ENCODE results near the gene HNRNPR.
A peak's percentile ranks its signal among the peaks of the same experiment; 100 is the strongest.
"Not testable (repeated sequence)": the region's sequence is repeated elsewhere in the genome, so short reads cannot be mapped to it uniquely, and the experiment has no call there.

HNRNPR gene

DNA sequence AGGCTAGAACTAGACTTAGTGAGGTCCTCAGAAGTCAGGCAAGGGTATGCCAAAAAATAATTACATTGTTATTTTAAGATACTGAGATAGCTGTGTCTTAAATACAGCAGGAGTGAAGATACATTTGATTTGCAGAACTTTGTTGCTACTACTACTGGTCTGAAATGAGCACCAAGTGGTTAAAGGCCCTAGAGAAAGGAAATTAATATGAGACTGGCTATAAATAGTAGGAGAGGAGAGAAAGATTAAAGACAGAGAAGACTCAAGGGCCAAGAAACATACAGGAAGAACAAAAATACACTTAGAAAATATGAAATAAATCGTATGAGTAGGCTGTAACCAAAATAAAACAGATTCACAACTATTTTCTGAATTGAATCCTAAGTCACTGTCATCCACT, 21.3 kb downstream of the HNRNPR start:
- no peak for DNase-seq

DNA sequence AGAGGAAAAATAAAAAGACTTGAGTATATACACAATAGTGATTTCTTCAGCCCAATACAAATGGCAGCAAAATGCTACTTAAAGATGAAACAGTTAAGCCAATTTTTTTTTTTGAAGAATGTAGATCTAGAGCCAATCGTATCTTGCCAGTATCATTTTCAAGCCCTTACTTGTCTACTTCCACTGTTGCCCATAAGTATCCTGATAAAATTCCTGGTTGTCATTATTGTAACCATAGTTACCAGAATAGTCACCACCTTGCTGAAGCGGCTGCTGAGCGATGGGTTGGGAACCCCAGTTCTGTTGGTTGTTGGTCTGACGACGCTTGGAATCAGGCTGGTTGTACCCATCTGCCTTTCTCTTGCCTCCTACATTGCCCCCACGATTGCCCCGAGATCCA, 33.8 kb downstream of the HNRNPR start:
- DNase-seq: not testable (repeated sequence)

DNA sequence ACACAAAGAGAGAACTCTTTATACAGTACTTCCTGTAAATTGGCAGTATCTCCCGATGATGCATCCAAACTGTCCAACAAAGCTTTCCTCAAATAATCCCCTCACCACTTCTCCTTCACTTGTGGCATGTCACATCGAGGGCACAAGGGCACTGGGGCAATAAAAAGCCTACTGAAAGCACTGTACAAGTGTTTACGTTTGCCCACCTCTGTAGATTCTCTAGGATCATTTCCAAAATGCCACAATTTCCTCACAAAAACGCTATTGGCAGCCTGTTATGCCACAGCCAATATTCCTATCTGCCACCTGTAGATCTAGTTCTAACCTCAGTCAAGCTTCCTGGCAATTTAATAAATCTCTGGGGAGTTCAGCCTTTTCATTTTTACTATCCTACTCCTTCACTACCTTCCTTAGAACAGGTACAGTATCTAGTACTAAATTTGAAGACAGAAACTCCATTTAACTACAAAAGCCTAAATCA, 39.9 kb downstream of the HNRNPR start:
- DNase-seq: no peak

DNA sequence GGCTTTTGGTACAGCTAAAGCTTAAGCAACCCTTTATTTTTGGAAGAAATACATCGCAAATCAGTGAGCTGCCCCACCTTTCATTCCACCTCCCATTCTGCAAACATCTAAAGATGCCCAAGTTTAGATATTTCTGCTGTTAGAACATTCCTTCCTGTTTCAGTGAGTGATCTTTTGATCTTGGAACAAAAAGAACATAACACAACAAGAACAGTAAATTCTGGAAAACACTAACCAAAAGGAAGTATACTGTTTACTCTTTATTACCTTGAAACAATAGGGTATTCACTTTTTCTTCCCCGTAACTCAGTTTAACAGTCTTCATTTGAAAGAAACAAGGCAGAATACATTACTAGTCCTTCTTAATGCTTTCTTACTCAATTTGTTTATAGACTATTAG, 40.6 kb downstream of the HNRNPR start:
- DNase-seq: no peak

DNA sequence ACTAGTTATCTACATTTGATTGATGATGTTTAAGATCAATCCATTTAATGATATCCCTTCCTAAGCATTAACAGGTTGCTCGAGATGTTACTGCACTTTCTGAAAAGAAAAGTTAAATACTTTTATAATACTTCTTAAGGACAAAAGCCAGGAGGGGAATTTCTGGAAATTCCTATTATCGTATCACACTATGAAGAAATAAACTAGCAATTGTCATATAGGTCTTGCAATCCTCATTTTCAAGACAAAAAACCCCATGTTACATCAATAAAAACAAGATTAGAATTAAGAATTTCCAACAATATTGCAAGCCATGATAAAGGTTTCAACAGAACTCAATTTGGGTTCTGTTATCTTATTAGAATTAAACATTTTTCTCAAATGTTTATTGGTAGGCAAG, 47.2 kb downstream of the HNRNPR start:
- no peak for DNase-seq

DNA sequence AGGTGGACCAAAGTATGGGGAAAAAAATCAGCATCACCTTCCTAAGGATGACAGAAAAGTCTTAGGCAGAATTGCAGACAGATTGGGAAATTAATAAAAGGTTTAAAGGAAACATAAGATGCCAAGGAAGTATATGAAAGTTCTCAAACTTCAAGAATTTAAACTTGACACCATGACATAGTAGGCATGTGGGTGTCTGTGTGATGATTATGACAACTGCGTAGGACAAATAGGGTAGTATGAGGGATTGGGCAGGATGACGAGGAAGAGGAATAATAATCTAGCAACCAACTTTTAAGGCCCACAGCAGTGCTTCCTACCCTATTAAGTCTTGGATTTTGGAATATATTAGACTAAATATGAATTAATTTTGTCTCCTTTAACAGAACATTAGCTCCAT, 52.4 kb downstream of the HNRNPR start:
- no peak for DNase-seq

DNA sequence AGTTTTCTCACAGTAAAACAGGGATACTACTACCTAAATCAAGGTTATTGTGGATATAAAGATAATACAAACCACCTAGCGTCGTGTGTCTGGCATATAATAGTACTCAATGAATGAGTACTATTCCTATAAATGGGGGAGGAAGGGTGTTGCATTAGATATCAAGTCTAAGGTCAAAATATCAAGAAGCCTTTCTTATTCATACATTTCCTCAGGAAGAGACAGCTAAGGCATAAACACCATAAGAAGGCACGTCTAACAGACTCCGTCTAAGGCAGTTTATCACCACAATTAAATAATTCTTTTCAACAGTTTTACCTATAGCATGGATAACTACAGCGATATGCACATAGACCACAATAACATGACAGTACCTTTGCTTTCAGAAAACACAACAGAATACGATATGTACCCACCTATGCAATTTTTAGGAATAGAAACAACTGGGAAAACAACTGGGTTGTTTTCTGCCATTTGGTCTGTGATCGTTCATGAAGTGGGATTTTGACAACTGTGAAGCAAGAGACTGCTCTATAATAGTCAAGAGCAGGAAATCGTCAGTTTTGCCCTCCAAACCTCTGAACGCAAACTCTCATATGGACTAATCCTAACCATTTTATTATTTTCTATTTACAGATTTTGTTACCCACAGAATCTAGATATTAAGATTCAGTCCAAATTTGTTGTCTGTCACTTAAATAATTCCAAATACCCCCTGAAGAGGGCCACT, 53.1 kb downstream of the HNRNPR start:
- no peak for DNase-seq

DNA sequence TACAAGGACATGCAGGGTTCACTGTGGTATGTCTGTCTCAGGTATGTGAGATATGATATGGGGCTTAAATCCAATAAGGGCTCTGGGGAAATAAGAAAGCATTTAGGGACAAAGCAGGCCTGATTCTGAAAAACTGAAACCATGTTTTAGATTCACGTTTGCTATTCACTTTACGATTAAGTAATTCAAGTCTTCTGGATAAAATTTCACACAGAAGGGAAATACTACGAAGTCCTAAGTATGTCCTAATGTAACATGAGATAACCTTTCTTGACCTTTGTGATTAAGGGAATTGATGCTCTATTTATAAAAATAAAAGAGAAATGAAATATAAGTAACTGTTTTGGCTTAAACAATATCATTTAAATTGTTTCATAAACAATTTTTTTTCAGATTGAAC, 55.4 kb downstream of the HNRNPR start:
- DNase-seq: no peak

DNA sequence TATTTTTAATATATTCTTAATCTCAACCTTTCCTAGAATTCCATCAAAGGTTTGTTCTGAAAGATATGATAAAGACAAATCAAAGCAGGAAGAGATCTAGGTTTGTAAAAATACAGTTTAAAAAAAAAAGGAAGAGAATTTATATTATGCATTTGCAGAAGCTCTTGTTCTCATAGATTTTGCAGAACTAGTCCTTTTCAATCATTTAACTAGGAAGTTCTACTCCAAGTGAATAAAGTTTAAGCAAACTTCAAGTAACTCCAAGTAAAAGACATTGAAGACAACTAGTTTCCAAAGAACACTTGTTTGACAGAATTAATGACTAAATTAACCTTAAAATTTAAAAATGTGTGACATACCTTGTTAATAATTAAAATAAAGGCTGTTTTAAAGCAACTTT, 55.9 kb downstream of the HNRNPR start:
- DNase-seq: no peak

DNA sequence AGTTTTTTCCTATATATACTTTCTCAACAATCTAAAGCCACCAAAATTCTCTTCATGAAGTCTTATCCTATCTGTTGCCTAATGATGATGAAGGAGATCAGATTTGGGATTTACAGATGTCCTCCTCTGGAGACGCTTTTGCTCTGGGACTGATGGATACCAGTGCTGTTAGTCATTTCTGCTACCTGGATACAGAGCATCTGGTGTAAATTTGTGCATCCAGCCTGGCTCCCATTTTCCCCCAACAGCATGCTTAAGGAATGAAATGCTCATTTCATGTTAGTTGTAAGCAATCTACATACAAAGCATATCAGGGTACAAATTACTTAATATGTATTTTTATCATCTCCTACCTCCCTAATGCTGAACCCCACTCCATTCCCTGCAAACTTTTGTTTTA, 57.7 kb downstream of the HNRNPR start:
- no peak for DNase-seq

DNA sequence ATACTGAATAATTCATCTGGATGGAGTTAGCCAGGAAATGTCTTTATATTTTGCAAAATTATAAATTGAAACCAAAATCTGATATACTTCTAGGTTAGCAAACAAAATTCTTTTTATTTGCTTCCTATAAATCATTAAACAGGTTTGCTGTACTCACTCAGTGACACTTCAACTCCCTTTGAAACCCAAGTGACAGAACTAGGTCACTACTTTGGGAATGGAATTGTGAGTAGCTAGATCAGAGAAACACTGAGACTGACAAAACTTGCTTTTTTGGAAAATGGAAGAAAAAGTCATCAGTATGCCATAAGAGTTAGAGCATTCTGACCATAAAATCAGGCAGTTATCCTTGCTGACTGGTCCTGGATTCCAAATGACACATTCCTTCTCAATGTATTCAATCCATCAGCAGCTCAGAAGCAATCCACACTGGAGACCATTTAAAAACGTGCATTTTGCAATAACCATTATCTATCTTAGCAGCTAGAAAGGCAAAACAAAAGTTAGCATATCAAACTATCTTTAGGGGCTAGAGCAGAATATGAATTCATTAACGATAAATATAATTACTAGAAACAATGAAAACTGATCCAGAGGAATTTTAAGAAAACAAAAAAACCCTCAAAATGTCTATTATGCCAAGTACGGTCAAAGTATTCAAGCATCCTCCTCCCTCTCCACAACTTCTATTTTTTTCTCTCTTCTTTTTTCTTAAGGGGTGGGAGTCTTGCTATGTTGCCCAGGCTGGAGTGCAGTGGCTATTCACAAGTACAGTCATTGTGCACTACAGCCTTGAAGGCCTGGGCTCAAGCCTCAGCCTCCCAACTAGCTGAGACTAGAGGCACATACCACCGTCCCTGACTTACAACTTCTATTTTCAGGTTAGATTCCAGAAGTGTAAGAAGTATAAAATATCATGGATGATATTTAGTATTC, 60.1 kb downstream of the HNRNPR start:
- no peak for DNase-seq

DNA sequence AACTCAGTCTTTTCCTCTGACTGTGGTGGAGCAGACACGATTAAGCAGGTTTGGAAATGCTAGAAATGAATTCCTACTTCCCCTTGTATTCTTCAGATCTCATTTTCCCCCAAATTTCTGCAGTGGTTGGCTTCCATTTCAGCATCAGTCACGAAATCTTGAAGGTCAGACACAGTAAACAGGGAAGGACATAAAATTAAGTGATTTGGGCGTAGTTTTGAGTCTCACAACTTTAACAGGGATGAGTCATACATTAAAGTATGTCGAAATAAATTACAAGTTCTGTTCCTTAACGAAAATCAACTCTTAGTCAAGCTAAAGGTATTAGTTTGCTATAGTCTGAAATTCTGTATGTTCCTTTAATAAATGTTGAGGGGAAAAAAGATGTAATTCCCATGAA, 61.1 kb downstream of the HNRNPR start:
- no peak for DNase-seq

DNA sequence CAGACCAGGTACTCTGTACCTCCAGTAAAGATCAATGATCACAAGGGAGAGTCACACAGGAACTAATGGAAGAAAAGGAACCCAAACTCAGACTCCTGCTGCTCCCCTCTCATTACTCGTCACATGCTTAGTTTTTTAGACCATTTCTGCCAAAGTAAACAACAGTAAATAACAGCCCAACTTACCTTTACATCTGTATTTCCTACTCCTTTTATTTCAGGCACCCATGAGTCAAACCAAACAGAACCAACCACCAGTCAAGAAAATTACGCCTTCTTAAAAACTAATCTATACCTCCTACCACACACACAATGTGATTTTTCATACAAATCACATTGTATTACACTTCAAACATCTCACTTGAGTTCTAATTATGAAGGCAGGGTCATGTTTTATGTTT, 65.4 kb downstream of the HNRNPR start:
- peak; percentile 2 for DNase-seq

DNA sequence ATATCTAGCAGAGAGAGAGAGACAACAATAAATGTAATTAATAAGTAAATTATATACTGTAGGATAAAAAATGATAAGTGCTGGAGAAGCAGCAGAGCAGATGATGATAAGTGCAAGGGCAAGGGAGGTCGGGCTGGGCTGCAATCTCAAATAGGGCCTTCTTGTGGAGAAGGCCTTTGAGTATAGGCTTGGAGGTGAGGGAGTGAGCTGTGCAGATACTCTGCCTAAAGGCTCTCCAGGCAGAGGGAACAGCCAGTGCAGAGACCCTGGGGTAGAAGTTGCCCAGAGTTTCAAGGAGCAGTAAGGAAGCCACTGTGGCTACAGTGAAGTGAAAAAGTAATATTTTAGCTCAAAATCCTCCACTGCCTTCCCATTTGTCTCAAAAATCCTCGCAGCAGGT, 67.6 kb downstream of the HNRNPR start:
- DNase-seq: no peak

DNA sequence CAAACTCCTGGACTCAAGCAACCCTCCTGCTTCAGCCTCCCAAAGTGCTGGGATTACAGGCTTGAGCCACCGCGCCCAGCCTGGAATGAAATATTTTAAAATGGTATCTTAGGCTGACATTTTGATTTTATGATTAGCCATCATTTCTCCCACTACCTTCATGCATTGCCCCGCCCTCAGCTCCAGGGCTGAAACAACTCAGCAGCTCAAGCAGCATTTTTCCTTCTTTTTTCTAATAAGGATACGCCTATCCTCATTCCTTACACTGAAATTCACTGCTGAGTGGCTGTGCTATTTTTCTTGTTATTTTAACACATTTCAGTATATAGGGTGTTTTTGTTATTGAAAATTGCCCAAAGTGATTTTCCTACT, 70.0 kb downstream of the HNRNPR start:
- no peak for DNase-seq

DNA sequence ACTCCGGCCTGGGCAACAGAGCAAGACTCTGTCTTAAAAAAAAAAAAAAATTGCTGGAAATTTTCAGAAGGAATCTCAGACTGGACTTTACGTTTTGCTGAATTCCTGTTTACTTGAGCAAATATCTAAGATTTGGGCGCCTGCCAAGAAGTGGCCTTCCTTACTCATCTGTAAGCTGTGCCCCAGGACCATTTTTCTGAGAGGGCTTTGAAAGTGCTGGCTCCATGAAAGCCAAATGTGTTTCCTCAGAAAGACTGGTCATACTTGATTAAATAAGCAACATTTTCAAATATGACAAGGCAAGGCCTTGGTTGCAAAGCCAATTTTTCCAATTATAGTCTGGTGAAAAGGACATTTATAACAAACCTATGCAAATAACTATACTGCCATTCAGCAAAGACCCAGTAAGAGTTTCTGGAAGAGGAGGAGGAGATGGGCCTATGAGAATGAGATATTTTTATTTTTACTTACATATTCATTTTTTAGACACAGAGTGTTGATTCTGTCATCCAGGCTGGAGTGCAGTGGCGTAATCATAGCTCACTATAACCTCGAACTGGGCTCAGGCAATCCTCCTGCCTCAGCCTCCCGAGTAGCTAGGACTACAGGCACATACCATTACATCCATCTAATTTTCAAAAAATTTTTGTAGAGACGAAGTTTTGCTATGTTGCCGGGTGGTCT, 70.5 kb downstream of the HNRNPR start:
- no peak for DNase-seq

DNA sequence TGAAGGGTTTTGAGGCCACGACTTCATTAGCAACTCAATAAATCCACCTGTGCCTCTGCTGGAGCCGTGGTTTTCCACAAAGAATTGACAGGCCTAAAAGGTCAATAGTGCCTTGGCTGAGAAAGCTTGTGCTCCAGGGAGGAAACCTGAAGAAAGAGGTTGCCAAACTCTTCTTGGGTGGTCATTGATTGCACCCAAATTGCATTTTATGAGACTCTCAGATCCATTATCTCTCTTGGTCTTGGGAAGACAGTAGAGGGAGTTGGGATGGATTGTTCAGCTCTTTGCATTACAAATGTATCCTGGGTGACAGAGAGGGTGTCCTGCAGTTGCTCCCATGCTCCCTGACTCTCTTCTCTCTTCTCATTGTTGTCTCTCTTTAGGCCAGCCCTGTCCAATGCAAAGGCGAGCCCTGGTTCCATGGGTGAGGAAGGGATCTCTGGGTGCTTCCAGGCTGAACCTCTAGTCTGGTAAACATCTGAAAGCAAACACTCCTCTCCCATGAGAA, 80.7 kb downstream of the HNRNPR start:
- DNase-seq: peak; percentile 61

DNA sequence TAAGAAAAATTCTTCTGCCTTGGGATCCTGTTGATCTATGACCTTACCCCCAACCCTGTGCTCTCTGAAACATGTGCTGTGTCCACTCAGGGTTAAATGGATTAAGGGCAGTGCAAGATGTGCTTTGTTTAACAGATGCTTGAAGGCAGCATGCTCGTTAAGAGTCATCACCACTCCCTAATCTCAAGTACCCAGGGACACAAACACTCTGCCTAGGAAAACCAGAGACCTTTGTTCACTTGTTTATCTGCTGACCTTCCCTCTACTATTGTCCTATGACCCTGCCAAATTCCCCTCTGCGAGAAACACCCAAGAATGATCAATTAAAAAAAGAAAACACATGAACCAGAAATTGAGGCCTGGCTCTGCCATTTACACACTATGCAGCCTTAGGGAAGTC, 86.0 kb downstream of the HNRNPR start:
- DNase-seq: not testable (repeated sequence)

DNA sequence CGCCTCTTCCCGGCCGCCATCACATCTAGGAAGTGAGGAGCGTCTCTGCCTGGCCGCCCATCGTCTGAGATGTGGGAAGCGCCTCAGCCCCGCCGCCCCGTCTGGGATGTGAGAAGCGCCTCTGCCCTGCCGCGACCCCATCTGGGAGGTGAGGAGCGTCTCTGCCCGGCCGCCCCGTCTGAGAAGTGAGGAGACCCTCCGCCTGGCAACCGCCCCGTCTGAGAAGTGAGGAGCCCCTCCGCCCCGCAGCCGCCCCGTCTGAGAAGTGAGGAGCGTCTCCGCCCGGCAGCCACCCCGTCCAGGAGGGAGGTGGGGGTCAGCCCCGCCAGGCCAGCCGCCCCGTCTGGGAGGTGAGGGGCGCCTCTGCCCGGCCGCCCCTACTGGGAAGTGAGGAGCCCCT, 86.7 kb downstream of the HNRNPR start:
- DNase-seq: not testable (repeated sequence)

All from DMS153 (cell line).